Neural progenitor cell (in vitro differentiated cells): ENCODE data around the gene SLAIN2.
"Not testable (repeated sequence)": the region's sequence is repeated elsewhere in the genome, so short reads cannot be mapped to it uniquely, and the experiment has no call there.

Experiments
- EZH2 ChIP-seq: fragments of 200-600 bp; sonication (generic); IDR thresholded peaks from 2 replicates; pipeline ENCODE4 v1.6.1; 2017; ENCODE audit warnings: antibody characterized with exemption, mild to moderate bottlenecking, moderate library complexity
- EZH2phosphoT487 ChIP-seq: fragments of 200-600 bp; sonication (generic); IDR thresholded peaks from 2 replicates; pipeline ENCODE4 v1.6.1; 2017; ENCODE audit warnings: antibody characterized with exemption
- TF ChIP-seq, protein P1 (sequence below): fragments of 200-600 bp; sonication (generic); IDR thresholded peaks from 2 replicates; pipeline ENCODE4 v1.5.1; 2017; ENCODE audit warnings: antibody characterized with exemption, mild to moderate bottlenecking

DNA sequence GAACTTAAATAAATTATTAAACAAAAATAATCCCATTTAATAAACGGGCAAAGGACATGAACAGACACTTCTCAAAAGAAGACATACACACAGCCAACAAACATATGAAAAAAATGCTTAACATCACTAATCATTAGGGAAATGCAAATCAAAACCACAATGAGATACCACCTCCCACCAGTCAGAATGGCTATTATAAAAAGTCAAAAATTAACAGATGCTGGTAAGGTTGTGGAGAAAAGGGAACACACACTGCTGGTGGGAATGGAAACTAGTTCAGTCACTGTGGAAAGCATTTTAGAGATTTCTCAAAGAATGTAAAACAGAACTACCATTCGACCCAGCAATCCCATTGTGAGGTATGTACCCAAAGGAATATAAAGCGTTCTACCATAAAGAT, 110.3 kb downstream of the SLAIN2 start:
- TF ChIP-seq, protein P1, sequence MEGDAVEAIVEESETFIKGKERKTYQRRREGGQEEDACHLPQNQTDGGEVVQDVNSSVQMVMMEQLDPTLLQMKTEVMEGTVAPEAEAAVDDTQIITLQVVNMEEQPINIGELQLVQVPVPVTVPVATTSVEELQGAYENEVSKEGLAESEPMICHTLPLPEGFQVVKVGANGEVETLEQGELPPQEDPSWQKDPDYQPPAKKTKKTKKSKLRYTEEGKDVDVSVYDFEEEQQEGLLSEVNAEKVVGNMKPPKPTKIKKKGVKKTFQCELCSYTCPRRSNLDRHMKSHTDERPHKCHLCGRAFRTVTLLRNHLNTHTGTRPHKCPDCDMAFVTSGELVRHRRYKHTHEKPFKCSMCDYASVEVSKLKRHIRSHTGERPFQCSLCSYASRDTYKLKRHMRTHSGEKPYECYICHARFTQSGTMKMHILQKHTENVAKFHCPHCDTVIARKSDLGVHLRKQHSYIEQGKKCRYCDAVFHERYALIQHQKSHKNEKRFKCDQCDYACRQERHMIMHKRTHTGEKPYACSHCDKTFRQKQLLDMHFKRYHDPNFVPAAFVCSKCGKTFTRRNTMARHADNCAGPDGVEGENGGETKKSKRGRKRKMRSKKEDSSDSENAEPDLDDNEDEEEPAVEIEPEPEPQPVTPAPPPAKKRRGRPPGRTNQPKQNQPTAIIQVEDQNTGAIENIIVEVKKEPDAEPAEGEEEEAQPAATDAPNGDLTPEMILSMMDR, result not testable (repeated sequence)
- not testable (repeated sequence) for TF ChIP-seq EZH2phosphoT487, EZH2
